GM18907 (cell line): ENCODE measurements around the gene CHD2.
A peak's percentile ranks its signal among the peaks of the same experiment; 100 is the strongest.

Experiments
- ATAC-seq: cut with Tn5 transposase; IDR thresholded peaks from one replicate; pipeline ENCODE4 v1.9.1; 2021; ENCODE audit warnings: mild to moderate bottlenecking, moderate library complexity; ENCODE audit not compliant: unreplicated experiment

CHD2 gene

DNA sequence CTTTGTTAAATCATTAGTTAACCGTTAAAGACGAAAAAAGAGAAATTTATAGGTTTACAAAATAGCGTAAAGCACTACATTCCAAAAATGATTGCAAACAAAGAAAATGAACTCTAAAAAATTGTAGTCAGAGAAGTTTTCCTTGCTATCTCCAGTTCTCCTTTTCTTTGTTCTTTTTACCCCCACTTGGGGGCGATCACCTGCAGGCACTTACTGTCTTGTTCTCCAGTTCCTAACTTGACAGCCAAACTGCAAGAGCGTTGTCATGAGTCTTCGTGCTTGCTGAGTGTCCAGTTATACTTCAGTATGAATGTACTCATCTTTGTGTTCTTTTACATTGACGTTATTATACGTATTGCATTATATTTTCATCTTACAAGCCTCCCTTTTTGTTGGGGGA lies 54.5 kb downstream of the CHD2 start:
- no peak for ATAC-seq

DNA sequence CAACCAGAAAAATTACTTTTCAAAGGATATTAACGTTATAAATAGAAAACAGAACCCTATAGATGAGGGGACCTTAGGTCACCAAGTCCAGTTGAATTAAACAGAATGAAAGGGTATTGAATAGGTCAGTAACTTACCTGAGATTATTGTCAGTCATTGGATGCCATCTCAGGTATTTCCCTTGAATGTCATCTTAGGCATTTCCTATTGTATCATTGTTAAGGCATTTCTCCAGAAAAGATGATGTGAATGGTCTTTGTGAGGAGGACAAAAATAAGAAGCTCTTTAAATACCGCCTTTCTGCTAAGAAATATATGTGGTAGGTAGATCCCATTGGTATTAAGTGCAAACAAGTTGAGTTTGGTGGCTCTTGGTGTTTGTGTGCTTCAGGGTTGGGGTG lies 55.6 kb downstream of the CHD2 start:
- ATAC-seq = no peak

DNA sequence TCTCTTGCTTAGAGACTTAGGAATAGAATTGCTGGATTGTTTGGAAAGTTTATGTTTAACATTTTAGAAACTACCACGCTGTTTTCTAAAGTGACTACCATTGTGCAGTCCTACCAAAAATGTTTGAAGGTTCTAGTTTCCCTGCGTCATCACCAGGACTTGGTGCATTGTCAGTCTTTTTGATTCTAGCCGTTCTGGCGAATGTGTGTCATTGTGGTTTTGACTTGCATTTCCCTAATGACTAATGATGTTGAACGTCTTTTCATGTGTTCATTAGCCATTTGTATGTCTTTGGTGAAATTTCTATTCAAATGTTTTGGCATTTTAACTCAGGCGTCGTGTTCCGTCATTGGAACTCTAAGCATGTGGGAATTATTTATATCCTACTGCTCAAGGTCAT lies 58.0 kb downstream of the CHD2 start:
- ATAC-seq = no peak

DNA sequence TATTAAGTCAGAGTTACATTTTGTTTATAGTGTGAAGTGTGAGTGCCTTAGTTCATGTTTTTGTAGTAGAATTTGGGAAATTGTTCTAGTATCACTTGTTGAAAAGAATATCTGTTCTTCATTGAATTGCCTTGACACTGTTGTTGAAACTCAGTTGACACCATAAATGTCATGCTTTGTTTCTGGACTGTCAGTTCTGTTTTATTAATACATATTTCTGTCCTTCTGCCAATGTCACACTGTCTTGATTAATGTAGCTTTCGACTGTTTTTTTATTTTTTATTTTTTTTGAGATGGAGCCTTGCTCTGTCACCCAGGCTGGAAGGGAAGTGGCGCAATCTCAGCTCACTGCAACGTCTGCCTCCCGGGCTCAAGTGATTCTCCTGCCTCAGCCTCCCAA lies 59.1 kb downstream of the CHD2 start:
- ATAC-seq = no peak

DNA sequence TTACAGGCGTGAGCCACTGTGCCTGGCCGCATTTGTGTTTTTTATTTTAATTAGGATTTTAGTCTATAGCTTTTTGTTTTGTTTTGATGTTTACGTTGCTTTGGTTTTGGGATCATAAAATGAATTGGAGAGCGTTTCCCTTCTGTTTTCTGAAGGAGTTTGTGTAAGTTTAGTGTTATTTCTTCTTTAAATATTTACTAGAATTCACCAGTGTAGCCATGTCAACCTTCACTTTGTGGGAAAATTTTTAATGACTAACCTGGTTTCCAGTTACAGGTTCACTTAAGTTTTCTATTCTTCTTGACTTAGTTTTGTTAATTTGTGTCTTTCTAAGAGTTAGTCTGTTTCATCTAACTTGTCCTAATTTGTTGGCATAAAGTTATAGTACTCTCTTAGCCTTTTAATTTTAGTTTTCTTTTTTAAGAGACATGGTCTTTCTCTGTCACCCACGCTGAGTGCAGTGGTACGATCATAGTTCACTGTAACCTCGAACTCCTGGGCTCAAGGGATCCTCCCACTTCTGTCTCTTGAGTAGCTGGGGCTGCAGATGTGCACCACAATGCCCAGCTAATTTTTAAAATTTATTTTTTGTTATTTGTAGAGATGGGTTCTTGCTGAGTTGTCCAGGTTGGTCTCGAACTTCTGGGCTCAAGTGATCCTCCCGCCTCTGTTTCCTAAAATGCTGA lies 61.0 kb downstream of the CHD2 start:
- peak; percentile 64 for ATAC-seq

DNA sequence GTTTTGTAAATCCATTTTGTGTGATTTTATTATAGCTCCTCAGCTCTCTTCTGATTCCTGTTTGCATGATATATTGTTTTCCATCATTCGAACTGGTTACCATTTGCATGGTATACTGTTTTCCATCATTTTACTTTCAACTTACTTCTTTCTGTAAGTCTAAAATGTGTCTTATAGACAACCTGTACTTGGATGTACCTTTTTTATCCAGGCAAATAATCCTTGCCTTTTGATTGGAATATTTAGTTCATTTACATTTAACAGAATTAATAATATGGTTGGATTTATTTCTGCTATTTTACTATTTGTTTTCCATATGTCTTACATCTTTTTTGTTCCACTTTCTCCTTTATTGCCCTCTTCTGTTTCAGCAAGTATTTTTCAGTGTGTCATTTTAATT lies 62.8 kb downstream of the CHD2 start:
- no peak for ATAC-seq

DNA sequence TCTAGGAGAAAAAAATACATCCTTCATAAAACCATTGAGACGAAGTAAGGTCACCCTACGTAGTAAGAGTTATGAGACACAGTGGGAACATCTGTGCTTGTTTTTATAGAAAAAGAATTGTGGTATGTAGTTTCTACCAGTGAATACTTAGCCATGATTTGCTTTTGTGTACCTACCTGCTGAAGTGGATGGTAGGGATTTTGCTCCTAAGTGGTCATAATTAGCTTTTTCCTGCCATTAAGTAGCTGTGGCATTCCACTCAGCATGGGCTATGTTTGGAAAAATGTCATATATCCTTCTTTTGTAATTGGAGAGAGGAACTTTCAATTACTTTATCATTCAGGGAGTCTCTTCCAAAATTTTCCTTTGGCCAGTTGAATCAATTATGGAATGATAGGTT lies 63.7 kb downstream of the CHD2 start:
- no peak for ATAC-seq

DNA sequence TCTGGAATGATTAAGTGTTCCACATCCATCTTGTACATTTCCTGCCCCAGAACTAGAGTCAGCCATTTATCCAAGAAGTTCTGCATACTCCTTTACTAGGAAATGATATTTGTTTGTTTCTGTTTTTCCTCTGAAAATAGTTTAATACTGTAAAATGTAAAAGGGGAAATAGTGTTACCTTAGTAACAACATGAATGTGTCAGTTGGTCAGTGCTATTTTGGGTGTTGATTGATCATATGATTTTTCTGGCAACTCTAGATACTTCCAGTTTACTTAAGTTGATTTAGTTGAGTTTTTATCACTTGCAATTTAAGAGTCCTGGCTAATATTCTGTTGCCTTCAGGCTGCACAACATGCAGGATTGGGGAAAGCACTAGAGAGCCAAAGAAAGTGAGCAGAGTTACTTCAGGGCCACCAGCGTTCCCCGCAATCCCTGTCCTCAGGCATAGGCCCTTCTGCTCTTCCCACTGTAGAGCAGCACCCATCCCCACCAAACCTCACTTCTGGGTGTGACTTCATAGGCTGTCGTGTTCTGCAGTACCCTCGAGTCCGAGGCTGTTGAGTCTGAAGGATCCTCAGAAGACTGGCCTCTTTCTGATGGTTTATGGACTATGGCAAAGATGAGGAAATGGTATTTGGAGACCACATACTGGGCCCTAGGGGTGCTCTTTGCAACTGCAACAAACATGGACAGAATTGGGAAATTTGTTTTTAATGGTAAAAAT lies 69.0 kb downstream of the CHD2 start:
- no peak for ATAC-seq

DNA sequence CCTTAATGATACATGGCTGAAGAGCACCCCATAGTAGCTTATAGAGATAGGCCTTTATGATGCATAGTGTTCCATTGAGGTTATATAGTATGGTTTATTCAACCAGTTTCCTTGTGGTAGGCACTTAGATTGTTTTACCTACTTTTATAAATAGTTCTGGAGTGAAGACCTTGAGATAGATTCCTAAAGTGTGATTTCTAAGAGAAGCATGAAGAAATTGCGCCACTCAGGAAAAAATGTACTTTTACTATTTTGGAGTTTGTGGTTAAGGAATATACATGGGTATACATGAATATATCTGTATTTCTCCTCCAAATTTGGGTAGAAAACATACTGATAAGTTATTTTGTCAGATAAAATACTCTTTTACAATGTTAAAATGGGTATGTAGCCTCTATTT lies 70.5 kb downstream of the CHD2 start:
- ATAC-seq = no peak

DNA sequence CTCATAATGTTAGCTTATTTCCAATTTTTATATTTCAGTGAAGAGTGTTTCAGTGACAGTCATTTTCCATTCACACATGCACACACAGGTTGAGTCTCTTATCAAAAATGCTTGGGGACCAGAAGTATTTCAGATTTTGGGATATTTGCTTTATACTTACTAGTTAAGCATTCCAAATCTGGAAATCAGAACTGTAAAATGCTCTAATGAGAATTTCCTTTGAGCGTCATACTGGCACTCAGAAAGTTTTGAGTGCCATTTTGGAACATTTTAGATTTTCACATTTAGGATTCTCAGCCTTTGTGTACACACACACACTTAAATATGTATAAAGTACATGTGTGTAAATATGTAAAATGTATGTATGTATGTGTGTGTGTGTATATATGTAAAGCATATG lies 71.0 kb downstream of the CHD2 start:
- no peak for ATAC-seq

DNA sequence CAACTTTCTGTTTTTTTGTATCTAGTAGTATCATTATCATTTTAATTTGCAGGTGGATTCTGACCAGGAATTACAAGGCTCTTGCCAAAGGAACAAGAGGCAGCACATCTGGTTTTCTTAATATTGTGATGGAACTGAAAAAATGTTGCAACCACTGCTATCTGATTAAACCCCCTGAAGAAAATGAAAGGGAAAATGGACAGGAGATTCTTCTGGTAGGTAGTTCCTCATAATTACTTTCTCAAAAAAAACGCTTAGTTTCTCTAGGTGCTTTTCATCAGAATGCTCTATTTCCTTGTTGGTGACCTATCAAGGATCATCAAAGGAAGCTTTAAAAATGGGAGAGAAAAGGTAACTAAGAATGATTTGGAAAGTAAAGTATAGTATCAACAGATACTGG lies 71.6 kb downstream of the CHD2 start:
- ATAC-seq = no peak

DNA sequence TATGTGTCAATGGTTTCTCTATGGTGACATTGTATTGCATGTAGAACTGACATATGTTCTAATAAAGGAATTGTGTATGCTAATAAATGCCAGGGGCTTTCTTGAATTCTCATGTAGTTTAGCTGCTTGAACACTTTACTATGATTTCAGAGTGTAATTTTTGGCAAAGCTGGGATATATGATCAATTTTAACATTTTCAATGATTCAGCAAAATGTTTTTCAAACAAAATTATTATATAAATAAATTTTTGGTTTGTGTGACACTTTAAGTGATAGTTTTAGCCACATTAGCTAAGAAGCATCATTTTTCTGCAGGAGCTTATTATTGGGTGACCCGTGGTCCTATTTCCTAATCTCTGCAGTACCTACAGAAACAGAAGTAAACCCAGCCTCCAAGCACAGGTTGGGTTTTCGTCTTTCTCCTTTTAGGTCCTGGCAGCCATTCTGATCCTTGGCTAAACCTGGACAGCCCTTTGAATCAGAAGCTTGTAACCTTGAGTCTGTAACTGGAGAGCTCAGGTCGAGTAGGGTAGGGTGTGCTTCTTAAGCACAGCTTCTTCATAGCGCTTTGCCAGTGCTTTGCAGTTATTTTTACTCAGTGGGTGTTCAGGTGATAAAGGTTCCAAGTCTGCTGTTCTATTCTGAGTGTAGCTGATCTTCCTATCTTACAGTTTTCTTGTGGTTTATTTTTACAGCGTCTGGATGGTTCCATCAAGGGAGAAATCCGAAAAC lies 74.2 kb downstream of the CHD2 start:
- no peak for ATAC-seq

DNA sequence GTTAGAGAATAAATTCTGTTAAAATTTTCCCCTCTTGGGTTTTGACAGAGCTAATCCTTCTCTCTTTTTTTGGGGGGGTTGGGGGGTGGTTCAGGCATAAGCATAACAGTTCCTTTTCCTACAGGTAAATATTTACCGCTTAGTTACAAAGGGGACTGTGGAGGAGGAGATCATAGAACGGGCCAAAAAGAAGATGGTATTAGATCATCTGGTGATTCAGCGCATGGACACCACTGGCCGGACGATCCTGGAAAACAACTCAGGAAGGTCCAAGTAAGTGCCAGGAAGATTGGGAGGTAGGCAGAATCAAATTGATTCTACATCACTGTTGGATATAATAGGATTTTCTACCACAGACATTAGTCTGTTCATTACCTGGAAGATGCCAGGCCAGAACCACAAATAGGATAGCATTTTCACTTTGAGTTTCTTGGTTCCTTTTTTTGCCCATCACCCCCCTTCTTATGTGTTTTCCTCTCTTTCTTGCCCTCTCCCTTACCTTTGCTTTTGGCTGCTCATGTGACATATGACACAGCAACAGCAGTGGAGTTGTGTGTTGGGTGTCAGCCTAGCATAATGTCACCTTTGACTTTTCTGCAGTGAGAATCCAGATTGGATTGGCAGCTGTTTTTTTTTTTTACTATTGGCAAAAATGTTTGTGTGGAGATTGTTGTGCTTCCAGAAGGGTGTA lies 79.0 kb downstream of the CHD2 start:
- ATAC-seq = no peak

DNA sequence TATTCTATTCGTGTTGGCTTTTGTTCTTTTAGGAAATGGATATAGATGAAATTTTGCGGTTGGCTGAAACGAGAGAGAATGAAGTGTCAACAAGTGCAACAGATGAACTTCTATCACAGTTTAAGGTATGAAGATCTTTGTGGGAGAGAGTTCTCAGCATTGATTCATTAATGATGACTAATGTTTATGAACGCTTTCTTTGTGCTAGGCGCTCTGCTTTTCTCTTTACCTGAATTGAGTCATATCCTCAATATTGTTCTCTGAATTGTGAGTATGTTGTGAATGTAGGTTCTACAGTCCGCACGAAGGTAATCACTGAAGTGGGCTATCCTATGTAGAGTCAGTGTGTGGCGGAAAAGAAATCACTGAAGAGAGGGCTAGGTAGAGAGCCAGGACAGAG lies 81.2 kb downstream of the CHD2 start:
- ATAC-seq = no peak

DNA sequence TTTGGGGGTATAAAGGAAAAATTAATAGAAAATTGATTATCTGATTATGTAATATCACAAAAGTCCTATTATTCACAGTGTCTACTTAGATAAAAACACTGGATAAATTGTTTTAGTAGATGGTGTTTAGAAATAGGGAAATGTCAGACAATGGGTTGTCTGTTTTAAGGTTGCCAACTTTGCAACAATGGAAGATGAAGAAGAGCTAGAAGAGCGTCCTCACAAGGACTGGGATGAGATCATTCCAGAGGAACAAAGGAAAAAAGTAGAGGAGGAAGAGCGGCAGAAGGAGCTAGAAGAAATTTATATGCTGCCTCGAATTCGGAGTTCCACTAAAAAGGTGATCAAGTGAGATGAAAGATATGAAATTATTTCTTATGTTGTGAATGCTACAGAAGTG lies 84.0 kb downstream of the CHD2 start:
- ATAC-seq = no peak

DNA sequence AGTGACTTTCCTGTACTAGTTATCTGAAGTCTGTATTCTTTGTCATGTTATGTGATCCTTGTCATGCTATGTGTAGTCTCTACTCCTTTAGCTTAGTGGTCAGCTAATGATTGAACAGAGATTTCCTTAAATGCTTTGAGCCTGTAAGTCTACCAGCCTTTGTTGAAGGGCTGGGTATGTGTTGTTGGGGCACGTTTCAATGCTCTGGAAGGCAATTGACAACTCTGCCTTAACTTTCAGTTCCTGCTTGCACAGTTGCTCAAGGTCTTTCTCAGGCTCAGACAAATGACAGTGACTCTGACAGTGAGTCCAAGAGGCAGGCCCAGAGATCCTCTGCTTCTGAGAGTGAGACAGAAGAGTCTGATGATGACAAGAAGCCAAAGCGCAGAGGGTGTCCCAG lies 89.3 kb downstream of the CHD2 start:
- ATAC-seq = peak; percentile 84

DNA sequence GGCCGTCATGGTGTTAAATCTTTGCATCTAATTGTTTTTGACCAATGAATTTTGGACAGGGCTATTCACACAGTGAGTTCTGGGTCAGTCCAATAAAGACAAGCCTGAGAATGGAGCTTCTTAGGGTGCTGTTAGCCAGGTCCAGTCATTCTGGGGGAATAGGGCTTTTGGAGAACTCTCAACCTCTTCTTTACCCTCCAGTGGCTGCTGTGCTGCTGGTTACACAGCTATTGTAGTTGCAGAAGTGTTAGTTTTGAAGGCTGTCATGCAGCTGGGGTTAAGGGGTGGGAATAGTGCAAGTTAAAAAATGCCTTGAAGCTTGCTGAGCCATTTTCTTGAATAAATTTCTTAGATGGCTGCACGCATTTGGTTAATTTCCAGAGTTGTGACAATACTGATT lies 89.9 kb downstream of the CHD2 start:
- no peak for ATAC-seq

DNA sequence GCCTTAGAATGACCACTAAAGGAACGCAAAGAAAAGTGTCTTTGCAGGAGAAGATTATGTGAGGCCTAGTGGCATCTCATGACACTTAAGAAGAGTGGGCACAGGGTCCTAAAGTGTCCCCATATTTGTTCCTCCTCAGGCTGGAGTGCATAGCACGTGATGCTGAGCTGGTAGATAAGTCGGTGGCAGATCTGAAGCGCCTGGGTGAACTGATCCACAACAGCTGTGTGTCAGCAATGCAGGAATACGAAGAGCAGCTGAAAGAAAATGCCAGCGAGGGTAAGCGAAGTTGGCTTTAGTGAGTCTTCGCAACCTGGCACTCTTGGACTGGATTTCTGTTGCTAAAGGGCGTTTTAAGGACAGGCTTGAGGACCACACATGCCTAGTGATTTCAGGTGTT lies 92.6 kb downstream of the CHD2 start:
- no peak for ATAC-seq

DNA sequence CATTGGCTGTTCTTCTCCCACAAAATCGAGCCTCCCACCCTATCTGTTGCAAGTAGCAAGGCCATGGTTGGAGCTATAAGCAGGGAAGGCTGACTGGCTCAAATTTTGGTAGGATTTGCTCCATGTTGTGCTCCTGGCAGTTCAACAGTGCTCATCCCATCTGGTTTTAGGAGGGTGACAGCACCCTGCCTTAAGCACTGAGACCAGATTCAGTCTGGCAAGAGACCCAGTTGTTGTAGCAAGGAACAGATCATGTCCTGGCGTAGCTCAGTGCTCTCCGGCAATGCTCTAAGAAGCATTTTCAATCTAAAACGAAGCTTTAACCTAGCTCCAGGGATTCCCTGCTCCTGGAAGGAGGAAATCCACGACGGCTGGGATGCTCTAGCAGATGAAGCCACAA lies 97.7 kb downstream of the CHD2 start:
- ATAC-seq = no peak

DNA sequence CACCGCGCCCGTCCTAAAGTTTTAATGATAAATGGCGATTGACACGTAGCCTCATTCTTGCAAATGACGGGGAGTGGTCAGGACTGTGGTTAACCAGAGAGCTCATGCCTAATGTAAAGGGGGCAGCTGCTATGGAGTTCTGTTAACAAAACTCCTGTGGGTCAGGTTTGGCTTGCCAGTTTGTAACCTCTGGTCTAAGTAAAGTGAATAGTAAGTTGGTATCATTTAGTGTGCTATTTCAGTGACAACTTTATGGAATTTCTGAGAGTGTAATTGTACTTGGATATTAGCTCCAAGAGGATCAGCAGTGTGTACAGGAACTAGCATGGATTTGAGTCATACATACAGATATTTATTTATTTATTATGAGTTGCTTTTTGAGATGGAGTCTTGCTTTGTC lies 101.0 kb downstream of the CHD2 start:
- no peak for ATAC-seq

DNA sequence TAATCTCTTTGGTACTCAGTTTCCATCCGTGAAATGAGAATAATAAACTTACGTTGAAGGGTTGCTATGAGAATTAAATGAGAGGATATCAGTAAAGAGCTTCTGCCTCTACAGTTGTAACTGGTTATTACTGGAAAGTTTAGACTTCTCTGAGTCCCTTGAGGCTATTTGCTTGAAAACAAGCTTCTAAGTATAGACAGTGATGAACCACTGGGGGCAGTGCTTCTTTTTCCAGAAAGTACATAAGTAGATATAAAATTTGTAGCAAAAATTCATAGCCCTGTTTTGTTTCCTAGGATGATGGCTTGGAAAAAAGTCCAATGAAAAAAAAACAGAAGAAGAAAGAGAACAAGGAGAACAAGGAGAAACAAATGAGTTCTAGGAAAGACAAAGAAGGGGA lies 101.8 kb downstream of the CHD2 start:
- no peak for ATAC-seq

DNA sequence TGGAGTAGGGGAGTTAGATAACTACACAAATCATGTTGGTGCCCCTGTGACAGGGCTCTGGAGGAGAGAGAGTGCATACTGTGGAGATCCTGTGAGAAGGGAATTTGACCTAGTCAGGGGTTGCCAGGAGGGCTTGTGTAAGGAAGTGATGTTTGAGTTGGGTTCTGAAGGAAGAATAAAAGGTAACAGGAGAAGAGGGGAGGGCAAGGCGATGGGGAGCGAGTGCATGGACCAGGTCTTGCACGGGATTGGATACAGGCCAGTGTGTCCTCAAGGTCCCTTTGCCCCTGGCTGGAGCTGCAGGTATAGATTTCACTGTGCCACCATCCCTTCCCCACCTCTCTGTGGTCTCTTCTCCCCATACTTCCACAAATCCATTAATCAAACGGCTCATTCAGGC lies 105.0 kb downstream of the CHD2 start:
- ATAC-seq = no peak
